IPS-15b (cell line): ENCODE data around the gene TYW1.
A peak's percentile ranks its signal among the peaks of the same experiment; 100 is the strongest.
"Not testable (repeated sequence)": the region's sequence is repeated elsewhere in the genome, so short reads cannot be mapped to it uniquely, and the experiment has no call there.

Experiments
- H3K27me3 ChIP-seq: one replicate; pipeline ENCODE4 v1.6.1; 2013; ENCODE audit warnings: low read length; ENCODE audit not compliant: control insufficient read depth, insufficient read depth
- H3K36me3 ChIP-seq: one replicate; pipeline ENCODE4 v1.6.1; 2013; ENCODE audit warnings: low read length; ENCODE audit not compliant: control insufficient read depth, insufficient read depth
- H3K4me1 ChIP-seq: one replicate; pipeline ENCODE4 v1.6.1; 2013; ENCODE audit warnings: mild to moderate bottlenecking, low read length; ENCODE audit not compliant: control insufficient read depth, insufficient read depth
- H3K4me3 ChIP-seq: one replicate; pipeline ENCODE4 v1.5.1; 2013; ENCODE audit warnings: low read depth, low read length
- H3K9ac ChIP-seq: one replicate; pipeline ENCODE4 v1.6.1; 2013; ENCODE audit warnings: low read depth, mild to moderate bottlenecking, low read length
- H3K9me3 ChIP-seq: one replicate; pipeline ENCODE4 v1.6.1; 2013; ENCODE audit warnings: mild to moderate bottlenecking, low read length; ENCODE audit not compliant: control insufficient read depth, insufficient read depth

The TYW1 gene

GRCh38 chr7:66967029-66967428 lies 29.6 kb upstream of the TYW1 start:
- Histone ChIP-seq H3K9ac (no peak overlapping the region), H3K36me3 (no peaks in the 10 kb centered on the region), H3K9me3 (no peaks in the 10 kb centered on the region), H3K27me3 (no peaks in the 10 kb centered on the region), H3K4me1 (peaks cover 3% of the 10 kb centered on the region), H3K4me3 (no peak overlapping the region)

- H3K27me3 ChIP-seq, H3K9me3 ChIP-seq, H3K36me3 ChIP-seq, H3K9ac ChIP-seq, H3K4me3 ChIP-seq, H3K4me1 ChIP-seq: not testable (repeated sequence)
Observed at GRCh38 chr7:66969001-66969400, 27.6 kb upstream of the TYW1 start.

- Histone ChIP-seq H3K9me3 (no peaks in the 10 kb centered on the region), H3K4me3 (no peak overlapping the region), H3K36me3 (no peaks in the 10 kb centered on the region), H3K4me1 (peaks cover 3% of the 10 kb centered on the region), H3K9ac (no peak overlapping the region), H3K27me3 (no peaks in the 10 kb centered on the region)
Observed at GRCh38 chr7:66970310-66970709, 26.3 kb upstream of the TYW1 start.

GRCh38 chr7:66974986-66975590 lies 21.5 kb upstream of the TYW1 start:
- H3K4me1 ChIP-seq: peaks cover 3% of the 10 kb centered on the region
- no peak overlapping the region for H3K4me3 ChIP-seq
- no peaks in the 10 kb centered on the region for H3K27me3 ChIP-seq
- no peaks in the 10 kb centered on the region for H3K36me3 ChIP-seq
- no peak overlapping the region for H3K9ac ChIP-seq
- H3K9me3 ChIP-seq: no peaks in the 10 kb centered on the region

GRCh38 chr7:66978312-66978711 lies 18.3 kb upstream of the TYW1 start:
- H3K9me3 ChIP-seq, H3K4me3 ChIP-seq, H3K27me3 ChIP-seq, H3K4me1 ChIP-seq, H3K36me3 ChIP-seq, H3K9ac ChIP-seq: not testable (repeated sequence)

- H3K4me1 ChIP-seq, H3K9me3 ChIP-seq, H3K36me3 ChIP-seq, H3K4me3 ChIP-seq, H3K27me3 ChIP-seq, H3K9ac ChIP-seq: not testable (repeated sequence)
Observed at GRCh38 chr7:66979013-66979412, 17.6 kb upstream of the TYW1 start.

GRCh38 chr7:66980336-66980735 lies 16.3 kb upstream of the TYW1 start:
- H3K9ac ChIP-seq, H3K36me3 ChIP-seq, H3K27me3 ChIP-seq, H3K4me3 ChIP-seq, H3K9me3 ChIP-seq, H3K4me1 ChIP-seq: not testable (repeated sequence)

GRCh38 chr7:66989552-66989951 lies 7.1 kb upstream of the TYW1 start:
- not testable (repeated sequence) for H3K27me3 ChIP-seq, H3K4me3 ChIP-seq, H3K9me3 ChIP-seq, H3K36me3 ChIP-seq, H3K4me1 ChIP-seq, H3K9ac ChIP-seq

- H3K36me3 ChIP-seq, H3K9ac ChIP-seq, H3K4me1 ChIP-seq, H3K4me3 ChIP-seq, H3K27me3 ChIP-seq, H3K9me3 ChIP-seq: not testable (repeated sequence)
Observed at GRCh38 chr7:66994051-66994450, 2.6 kb upstream of the TYW1 start.

GRCh38 chr7:66994691-66995049 lies 2.0 kb upstream of the TYW1 start:
- peak overlapping the region; percentile 71 for H3K4me3 ChIP-seq
- H3K9ac ChIP-seq, H3K36me3 ChIP-seq, H3K9me3 ChIP-seq, H3K4me1 ChIP-seq, H3K27me3 ChIP-seq: not testable (repeated sequence)

GRCh38 chr7:66995050-66995776 lies 1.4 kb upstream of the TYW1 start, which contains the start of gene SBDS:
TSS of gene SBDS (minus strand) at chr7:66995586. CDS start at chr7:66995417, 169 bp downstream.
- not testable (repeated sequence) for H3K27me3 ChIP-seq, H3K9me3 ChIP-seq, H3K36me3 ChIP-seq, H3K4me1 ChIP-seq
- H3K4me3 ChIP-seq: peak within 1 kb of the TSS; percentile 71
- peak within 1 kb of the TSS; percentile 47 for H3K9ac ChIP-seq

GRCh38 chr7:67000601-67001258 lies 4.1 kb downstream of the TYW1 start:
- H3K4me3 ChIP-seq, H3K4me1 ChIP-seq, H3K27me3 ChIP-seq, H3K9ac ChIP-seq, H3K9me3 ChIP-seq, H3K36me3 ChIP-seq: not testable (repeated sequence)
